HG02610 (cell line): ENCODE measurements around the gene PRM3.
A peak's percentile ranks its signal among the peaks of the same experiment; 100 is the strongest.

Experiments
- ATAC-seq: cut with Tn5 transposase; IDR thresholded peaks from one replicate; pipeline ENCODE4 v1.9.1; 2021; ENCODE audit warnings: mild to moderate bottlenecking, moderate library complexity; ENCODE audit not compliant: unreplicated experiment

The PRM3 gene

GRCh38 chr16:11272921-11273720 is at the start of gene PRM3:
Gene PRM3, minus strand, starts transcription at chr16:11273629. Its CDS starts 34 bp downstream, at chr16:11273595.
- no peak for ATAC-seq

DNA sequence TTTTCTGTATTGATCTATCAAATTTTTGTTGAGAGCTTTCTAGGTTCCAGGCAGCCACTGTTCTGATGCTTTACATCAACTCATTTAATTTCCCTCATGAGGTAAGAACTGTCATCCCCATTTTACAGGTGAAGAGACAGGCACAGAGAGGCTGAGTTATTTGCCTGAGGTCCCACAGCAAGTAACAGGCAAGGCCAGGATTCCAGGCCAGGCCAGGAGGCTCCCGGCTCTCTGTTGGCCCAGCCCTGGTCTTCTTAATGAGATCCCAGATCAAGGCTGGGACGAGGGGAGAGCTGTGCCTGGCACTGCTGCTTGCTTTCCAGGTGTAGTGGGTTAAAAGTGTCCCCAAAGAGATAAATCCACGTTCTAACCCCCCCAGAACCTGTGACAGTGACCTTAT is 49.4 kb upstream of the PRM3 start:
- no peak for ATAC-seq

DNA sequence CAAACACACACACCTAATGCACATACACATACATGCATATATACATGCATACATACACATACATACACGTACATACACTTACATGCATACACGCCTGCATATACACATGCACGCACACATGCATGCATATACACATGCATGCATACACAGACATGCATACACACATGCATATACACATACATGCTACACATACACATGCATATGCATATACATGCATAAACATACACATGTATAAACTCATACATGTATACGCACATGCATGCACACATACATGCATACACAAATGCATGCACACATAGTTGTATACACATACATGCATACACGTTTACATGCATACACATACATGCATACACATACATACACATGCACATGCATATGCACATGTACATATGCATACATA is 48.2 kb upstream of the PRM3 start:
- ATAC-seq: no peak

GRCh38 chr16:11320170-11320569 is 46.7 kb upstream of the PRM3 start:
- no peak for ATAC-seq

DNA sequence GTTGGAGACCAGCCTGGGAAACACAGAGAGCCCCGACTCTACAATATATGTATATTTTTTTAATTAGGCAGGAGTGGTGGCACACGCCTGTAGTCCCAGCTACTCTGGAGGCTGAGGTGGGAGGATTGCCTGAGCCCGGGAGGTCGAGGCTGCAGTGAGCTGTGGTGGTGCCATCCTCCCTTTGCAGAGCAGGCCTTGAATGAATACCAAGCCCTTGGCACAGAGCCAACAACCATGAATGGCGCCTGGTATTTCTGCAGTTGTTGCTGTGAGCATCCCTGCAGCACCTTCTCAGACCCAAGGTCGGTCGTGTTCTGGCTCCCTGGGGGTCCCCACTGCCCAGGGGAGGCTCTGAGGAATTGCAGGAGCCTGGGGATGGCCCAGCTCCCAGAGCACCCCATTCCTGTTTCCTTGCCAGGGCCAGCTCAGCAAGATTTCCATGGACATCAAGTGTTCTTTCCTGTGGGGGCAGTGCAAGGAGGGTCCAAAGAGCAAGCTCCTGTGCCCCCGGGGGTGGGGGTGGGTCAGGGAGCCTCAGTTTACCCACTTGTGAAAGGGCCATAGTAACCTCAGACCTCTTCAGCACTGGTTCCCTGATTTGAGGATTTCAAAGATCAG is 46.2 kb upstream of the PRM3 start:
- no peak for ATAC-seq

DNA sequence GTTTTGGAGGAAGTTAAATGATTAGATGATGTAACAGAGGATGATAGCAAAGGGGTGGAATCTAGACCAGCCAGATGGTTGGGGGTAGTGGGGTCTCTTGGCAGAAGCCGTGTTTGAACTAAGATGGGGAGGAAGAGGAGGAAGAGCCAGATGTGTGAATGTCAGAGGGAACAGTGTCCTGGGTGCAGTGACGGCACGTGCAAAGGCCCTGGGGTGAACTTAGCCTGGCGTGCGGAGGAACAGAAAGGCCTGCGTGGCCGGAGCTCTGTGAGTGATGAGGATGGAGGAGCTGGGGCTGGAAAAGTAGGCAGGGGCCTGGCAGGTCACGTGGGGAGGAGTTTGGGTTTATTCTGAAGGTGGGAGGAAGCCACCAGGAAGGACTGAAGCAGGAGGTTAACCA is 45.4 kb upstream of the PRM3 start:
- ATAC-seq: no peak

- no peak for ATAC-seq
Observed at GRCh38 chr16:11316331-11317015, 43.0 kb upstream of the PRM3 start.

DNA sequence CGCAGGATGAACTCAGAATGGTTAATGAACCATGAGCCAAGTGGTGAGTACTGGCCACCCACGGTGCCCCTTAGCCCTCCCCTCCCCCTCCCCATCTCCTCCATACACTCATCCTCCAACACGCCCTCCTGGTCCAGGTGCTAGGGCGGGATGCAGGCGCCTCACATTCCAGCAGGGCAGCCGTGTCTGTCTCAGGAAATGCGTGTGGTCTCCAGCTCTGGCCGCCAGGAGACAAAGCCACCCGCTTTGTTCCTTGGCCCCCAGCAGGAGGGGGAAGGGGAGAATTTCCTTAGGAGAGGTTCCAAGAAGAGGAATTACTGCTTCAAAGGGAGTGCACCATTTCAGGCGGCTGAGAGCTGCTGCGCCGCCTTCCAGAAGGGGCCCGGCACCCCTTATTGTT is 42.1 kb upstream of the PRM3 start:
- ATAC-seq: no peak

GRCh38 chr16:11314309-11314894 is 41.0 kb upstream of the PRM3 start:
- ATAC-seq: no peak

- no peak for ATAC-seq
Observed at GRCh38 chr16:11313493-11314308, 40.3 kb upstream of the PRM3 start.

- no peak for ATAC-seq
Observed at GRCh38 chr16:11312718-11313492, 39.5 kb upstream of the PRM3 start.

GRCh38 chr16:11310997-11311561 is 37.6 kb upstream of the PRM3 start:
- ATAC-seq: peak; percentile 41

DNA sequence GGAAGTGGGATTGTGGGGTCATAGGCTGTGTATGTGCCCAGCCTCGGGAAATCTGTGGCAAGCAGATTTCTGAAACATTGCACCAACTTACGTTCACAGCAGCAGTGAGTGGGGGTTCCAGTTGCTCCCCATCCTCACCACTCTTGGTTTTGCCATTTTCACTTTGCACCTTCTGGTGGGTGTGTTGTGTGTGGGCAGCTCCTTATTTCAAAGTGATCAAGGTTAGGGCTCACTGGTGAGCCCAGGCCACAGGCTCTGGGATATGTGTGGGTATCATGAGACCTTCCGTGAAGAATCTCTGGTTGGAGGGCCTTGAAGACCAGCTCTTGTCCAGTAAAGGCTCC is 37.2 kb upstream of the PRM3 start:
- ATAC-seq: no peak

GRCh38 chr16:11309895-11310633 is 36.6 kb upstream of the PRM3 start:
- no peak for ATAC-seq

DNA sequence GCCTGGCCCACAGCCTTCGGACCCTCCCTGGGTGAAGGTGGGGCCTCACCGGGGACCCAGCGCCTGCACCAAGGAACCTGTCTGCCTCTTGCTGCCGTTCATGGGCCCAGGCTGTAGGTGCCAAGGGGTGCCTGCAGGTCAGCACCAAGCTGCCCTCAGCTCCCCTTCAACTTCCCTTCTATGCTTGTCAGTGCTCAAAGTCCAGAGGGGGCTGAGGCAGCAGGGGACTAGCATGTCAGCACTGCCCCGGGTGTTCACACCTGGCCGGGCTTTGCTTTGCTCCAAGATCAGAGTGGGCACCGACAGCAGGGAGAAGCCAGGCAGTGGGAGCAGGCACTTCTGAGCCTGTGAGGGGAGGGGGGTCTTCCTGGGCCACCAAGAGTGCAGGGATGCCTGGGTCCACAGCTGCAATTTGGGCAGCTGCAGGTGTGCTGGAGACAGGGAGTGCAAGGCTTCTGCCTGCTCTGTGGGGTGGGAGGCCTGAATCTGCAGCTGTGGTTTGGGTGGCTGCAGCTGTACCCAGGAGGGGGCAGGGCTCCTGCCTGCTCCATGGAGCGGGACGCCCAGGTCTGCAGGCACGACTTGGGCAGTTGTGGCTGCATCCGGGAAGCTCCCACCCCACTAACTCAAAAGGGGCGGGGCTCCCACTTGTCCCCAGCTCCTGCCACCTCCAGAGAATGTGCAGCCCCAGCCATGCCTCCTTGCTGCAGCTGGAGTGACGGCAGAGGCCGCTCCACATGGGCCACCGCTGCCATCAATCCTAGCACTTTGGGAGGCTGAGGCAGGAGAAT is 35.3 kb upstream of the PRM3 start:
- peak; percentile 26 for ATAC-seq

DNA sequence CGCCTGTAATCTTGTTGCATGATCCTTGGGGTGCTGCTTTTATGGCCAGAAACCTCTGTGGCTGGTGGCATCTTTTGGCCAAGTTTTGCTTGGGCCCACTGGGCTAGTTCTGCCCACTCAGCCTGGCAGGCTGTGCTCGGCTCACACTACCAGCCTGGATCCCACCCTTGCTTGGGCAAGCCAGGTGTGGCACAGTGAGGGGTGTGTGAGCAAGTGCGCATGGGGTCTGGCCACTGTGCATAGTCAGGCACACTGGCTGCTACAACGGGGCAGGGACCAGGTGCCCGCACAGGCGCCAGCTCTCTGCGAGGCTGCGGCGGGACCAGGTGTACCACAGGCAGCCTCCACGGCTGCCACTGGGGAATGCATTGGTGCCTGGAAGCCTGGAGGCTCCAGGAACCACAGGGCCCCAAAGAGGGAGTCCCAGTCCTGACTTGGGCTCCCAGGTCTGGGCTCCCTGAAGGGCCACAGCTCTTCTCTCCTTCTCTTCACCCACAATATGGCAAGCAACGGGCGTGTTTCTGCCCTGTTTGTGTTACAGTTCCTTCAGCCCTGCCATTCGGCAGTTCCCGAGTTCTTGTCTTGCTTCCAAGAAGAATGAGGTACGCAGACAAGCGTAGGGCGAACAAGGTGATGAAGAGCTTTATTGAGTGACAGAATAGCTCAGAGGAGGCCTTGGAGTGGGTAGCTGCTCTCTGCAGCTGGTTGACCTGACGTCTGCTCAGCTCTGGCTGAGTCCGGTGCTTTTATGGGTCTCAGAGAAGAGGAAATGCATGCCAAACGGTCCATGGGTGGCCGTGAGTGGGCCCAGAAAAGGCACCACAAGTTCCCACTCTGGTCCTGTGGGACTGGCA is 34.4 kb upstream of the PRM3 start:
- ATAC-seq: no peak

GRCh38 chr16:11306997-11307638 is 33.7 kb upstream of the PRM3 start:
- ATAC-seq: no peak
